Effector CD8-positive, alpha-beta T cell (primary cell): ENCODE results near the gene DYRK1A.
"Not testable (repeated sequence)": the region's sequence is repeated elsewhere in the genome, so short reads cannot be mapped to it uniquely, and the experiment has no call there.

ENCODE experiments used
- DNase-seq: peaks from one replicate; lab custom pipeline; 2025; lab: John Stamatoyannopoulos, UW

The DYRK1A gene

GRCh38 chr21:37528150-37528937 is 161.8 kb downstream of the DYRK1A start:
- no peak for DNase-seq

DNA sequence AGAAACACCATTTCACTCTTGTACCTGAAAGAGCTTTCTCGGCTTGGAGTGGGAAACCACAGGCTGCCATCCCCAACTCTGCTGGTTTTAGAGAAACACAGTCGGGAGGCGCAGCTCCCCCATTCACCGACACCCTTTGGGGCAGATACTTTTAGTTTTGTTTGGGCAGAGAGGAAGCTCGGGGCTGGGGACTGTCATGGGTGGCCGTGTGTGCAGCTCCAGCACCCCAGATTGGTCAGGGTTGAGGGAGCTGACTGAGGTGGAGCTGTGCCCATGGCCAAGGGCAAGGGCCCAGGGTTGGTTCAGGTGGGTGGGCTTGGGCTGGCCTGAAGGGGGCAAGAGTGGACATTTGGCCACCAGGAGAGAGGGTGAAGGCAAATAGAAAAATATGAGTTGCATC is 163.1 kb downstream of the DYRK1A start:
- no peak for DNase-seq

DNA sequence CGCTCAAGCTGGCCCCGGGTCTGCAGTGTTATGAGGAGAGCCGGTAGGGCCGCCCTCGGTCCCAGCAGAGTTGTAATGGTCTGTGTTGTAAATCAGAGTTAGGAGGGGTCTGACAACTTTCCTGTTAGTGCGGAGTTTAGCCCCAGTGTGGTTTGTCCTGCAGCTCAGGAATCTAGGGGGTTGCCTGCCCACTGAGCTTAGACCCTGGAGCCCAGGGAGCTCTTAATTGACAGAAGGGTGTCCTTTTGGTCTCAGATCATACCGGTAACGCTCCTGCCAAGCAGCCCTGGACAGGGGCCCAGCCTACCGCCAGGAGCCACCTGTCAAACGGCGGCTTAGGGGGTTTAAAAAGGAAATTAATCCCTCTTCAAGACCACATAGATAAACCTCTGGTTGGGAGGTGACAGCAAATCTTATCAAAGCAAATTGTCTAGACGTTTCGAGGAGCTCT is 164.4 kb downstream of the DYRK1A start:
- no peak for DNase-seq

DNA sequence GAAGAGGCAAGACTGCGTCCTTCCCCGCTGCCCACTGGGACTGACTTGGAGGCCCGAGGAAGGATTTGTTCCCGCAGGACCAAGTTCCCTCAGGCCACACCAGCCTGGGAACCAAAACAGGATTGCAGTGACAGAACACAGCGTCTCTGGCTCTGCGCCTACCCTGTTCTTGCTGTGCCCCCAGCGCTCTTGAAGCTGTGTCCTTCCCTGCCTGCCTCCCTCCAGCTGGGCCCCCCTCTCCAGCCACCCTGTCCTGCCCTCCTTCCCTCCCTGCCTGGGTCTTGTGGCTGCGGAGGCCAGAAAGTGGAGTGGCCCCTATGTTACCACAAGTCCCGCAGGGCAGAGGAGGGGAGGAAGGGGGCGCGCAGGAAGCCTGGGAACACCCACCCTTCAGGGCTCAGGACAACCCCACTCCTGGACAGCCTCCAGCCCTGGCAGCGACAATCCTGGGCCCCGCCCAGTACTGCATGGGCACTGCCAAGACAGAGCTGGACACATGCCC is 164.9 kb downstream of the DYRK1A start:
- no peak for DNase-seq

DNA sequence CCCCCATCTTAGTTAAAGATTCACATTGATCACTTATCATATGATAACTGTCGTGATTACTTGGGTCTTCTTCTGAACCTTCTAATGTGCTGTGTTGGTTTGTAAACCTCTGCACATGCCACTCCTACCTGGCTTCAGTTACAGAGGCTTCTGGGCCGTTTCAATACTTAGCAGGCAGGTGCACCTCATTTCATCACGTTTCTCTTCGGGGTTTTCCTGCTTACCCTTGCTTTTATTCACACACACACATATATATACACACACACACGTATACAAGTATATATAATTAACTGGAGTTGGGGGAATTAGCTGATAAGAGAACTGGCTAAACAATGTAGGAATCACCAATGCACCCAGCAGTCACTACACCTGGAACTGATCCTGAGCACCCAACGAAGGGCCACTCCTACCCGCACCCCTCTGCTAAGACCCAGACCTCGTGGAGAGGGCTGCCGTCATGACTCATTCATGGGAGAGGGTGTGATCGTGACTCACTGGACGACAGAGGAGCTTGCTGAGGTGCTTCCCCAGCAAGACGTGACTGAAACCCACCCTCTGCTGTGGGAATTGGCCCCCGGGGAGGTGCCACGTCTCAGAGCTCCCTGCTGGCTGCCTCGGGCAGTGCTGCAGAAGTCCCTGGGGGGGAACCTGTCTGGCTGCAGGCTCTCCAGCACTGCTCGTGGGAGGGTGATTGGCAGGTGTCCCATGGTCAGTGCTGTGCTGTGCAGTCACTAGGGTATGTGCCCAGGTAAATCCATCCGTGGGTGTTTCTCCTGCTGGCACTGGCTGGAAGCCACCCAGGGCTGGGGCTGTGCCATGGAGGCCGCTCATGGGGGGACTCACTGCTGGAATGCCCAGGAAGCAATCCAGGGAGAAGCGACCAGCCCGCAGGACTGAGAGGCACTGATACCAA is 166.6 kb downstream of the DYRK1A start:
- no peak for DNase-seq

GRCh38 chr21:37534431-37534830 is 167.9 kb downstream of the DYRK1A start:
- DNase-seq = no peak

DNA sequence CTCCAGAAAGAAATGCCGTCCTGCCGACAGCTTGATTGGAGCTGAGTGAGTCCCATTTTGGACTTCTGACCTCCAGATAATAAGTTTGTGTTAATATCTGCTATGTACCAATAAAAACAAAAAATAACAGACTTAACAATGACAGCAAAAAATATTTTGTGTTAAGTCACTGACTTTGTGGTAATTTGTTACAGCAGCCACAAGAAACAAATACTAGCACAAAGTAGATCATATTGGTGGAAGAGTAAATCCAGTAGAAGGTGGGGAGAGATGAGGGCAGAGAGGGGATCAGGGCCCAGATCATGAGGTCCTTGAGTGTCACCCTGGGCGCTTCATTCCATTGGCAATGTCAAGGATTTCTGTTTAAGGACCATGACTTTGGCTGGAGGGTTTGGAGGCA is 168.6 kb downstream of the DYRK1A start:
- DNase-seq = no peak

GRCh38 chr21:37535672-37536071 is 169.1 kb downstream of the DYRK1A start:
- DNase-seq = no peak

DNA sequence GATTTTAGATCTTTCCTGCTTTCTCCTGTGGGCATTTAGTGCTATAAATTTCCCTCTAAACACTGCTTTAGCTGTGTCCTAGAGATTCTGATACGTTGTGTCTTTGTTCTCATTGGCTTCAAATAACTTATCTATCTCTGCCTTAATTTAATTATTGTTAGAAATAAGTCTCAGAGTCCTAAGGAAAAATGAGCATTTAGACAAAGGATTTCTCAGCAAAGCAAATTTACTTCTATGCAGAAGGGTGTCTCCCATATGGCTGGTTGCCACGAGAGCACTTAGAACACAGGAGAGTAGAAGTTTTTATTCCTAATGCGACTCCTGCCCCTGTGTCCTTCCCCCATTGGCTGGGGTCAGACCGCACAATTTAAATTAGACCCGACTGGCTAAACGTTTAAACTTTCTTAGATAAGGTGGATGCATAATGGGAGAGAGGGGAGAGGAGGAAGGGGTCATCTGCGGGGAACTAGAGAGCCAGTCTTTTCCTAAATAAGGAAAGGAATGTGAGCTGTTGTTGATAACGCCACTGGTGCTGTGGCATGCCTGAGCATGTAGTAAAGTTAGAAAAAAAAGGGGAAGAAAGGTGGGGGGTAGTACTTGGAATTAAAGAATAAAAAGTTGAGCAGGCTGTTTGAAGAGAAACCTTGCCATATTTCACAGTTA is 170.2 kb downstream of the DYRK1A start:
- no peak for DNase-seq

DNA sequence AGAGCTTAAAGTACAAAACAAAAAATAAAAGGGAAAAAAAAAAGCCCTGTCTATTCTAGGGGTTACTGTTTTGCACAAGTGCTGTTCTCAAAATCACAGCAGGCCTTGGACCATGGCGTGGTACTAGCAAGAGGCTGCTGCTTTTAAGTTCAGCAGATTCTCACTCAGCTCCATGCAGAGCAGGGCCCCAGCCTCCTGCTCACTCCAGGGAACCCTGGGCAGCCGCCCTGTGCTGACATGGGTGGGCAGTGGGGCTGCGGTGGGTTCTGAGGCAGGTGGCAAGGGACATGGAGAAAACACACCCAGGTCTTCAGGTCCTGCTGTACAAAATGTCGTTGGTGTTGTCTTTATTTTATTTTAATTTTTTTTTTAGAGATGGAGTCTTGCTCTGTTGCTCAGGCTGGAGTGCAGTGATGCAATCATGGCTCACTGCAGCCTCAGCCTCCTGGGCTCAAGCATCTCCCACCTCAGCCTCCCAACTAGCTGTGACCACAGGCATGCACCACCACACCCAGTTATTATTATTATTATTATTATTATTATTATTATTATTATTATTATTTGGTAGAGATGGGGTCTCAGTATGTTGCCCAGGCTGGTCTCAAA is 170.9 kb downstream of the DYRK1A start:
- DNase-seq = no peak

DNA sequence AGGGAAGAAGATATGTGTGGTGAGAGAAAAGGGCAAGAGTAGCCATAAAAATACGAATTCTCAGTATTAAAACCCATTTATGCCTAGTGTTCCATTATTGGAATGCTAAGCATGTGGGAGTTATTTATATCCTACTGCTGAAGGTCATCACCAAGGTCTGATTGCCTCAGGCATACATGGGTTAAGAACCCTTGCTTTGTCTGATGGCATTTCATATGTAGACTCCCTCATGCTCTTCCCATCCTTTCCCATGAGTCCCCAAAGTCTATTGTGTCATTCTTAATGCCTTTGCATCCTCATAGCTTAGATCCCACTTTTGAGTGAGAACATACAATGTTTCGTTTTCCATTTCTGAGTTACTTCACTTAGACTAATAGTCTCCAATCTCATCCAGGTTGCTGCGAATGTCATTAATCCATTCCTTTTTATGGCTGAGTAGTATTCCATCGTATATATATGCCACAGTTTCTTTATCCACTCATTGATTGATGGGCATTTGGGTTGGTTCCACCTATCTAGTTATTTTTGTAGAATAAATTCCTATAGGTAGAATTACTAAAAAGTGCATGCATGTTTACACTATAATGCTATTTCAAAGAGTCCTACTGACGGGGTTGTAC is 172.5 kb downstream of the DYRK1A start:
- DNase-seq = no peak

- not testable (repeated sequence) for DNase-seq
Observed at GRCh38 chr21:37541128-37541527, 174.6 kb downstream of the DYRK1A start.

GRCh38 chr21:37542512-37542911 is 175.9 kb downstream of the DYRK1A start:
- no peak for DNase-seq

DNA sequence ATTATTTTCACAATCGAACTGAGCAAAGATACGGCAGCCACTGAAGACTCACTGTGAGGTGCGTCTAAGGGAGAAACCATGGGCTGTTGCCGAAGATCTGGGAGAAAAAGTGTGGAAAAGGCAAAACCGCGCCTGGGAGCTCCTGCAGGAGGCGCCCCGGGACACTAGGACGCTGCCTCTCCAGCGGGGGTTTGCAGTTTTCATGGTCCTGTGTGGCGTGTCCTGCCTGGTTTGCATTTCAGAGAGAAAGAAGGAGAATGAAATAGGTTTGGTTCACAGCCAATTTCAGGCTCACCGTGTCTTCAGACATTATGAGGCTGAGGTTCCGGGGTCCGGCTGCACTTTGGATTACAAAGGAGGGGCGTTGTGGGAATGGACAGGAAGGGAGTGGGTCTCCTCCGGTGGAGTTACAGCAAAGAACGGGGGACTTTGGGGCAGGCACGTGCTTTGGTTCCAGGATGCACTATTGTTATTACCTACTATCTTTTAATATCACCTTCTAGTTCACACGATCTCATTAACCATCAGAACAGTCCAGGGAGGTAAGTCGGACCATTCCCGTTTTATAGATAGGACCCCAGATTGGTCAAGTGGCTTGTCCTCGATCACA is 179.8 kb downstream of the DYRK1A start:
- DNase-seq = no peak

DNA sequence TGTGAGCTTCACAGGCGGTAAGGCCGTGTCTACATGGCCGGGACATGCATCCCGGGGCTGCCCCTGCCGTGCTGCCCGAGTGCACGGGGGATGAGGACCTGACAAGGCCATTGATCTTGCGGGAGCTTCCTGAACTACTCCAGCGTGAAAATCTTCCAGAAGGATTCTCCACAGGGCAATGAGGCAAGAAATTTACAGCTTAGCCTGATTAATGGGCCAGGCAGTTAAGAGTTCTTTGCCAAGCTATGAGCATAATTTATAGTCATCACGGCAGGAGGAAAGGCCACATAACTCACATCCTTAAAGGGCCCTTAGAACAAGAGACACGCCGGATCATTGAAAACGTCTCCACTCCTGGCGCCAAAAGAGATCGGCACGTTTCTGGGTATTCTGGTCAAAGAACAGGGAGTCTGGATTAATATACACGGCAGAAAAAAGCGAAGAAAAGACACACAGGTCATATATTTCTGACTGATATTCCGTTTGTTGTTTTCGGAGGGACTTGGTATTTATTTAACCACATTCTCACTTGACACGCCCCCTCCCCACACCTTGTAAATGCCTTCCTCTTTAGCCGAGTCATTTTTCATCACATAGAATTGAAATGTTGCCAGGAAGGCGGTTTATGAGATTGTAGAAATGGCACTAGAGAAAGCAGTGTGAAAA is 180.5 kb downstream of the DYRK1A start:
- no peak for DNase-seq

DNA sequence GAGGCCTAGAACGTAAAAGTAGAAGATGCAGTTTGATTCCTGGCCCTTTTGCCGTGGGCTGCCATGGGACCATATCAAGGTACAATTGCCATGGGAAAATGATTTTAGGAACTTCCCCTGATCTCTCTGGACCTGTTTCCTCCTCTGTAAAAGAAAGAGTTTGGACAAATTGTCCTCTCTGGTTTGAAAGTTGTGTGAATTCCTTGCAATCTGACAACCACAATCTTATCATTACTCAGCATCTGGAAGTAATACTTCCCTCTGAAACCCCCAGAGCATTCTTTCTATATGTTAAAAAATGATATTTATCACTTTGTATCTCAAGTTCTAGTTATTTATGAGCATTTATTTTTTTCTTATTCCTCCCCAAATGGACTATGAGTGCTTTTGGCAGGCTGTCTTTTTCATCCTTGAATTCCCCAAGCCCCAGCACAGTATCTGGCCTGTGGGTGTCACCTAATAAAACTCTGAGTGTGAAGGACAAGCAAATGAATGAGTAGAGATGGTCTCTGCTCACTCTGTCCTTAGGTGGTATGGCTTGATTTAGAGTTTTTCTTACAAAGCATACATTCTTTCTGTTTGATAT is 181.1 kb downstream of the DYRK1A start:
- DNase-seq = no peak

GRCh38 chr21:37548521-37548981 is 182.0 kb downstream of the DYRK1A start:
- no peak for DNase-seq

GRCh38 chr21:37549730-37550129 is 183.2 kb downstream of the DYRK1A start:
- DNase-seq = not testable (repeated sequence)

GRCh38 chr21:37550157-37550556 is 183.6 kb downstream of the DYRK1A start:
- no peak for DNase-seq
